GM12864 (cell line): Measurements from ENCODE around the gene CUEDC1.
A peak's percentile ranks its signal among the peaks of the same experiment; 100 is the strongest.

Experiments used
- DNase-seq: peaks from one replicate; pipeline ENCODE4 v3.0.0-alpha.2; 2011; ENCODE audit warnings: low read depth
- H3K4me3 ChIP-seq: 2 replicates; pipeline ENCODE4 v1.5.1; 2011; ENCODE audit warnings: mild to moderate bottlenecking, low read depth, low read length, control low read depth
- TF ChIP-seq, protein P1 (sequence below): IDR thresholded peaks from 2 replicates; pipeline ENCODE4 v1.5.1; 2011; ENCODE audit warnings: low read depth, mild to moderate bottlenecking, moderate library complexity, low read length, control low read depth, inconsistent platforms; ENCODE audit errors: missing control alignments

The CUEDC1 gene

DNA sequence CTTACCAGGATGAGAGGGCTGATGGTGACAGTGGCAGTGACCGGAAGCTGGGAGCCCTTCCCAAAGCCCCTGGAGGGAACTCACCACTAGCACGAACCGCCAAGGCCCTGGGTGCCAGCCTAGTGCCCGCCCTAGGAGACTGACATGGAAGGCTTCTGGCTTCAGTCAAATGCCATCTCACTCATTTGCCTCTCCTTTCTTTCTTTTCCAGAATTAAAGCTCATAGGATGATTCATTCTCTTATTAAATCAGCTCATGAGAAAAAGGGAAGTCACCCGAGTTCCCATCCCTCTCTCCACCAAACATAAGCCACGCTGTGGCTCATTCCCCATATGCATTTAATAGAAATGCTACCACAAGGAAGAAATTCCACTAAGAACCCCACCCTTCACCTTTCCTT lies 12.1 kb downstream of the CUEDC1 start:
- TF ChIP-seq, protein P1, sequence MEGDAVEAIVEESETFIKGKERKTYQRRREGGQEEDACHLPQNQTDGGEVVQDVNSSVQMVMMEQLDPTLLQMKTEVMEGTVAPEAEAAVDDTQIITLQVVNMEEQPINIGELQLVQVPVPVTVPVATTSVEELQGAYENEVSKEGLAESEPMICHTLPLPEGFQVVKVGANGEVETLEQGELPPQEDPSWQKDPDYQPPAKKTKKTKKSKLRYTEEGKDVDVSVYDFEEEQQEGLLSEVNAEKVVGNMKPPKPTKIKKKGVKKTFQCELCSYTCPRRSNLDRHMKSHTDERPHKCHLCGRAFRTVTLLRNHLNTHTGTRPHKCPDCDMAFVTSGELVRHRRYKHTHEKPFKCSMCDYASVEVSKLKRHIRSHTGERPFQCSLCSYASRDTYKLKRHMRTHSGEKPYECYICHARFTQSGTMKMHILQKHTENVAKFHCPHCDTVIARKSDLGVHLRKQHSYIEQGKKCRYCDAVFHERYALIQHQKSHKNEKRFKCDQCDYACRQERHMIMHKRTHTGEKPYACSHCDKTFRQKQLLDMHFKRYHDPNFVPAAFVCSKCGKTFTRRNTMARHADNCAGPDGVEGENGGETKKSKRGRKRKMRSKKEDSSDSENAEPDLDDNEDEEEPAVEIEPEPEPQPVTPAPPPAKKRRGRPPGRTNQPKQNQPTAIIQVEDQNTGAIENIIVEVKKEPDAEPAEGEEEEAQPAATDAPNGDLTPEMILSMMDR = no peak
- H3K4me3 ChIP-seq = no peak overlapping the region
- DNase-seq = no peak

GRCh38 chr17:57941384-57942370 lies 13.5 kb downstream of the CUEDC1 start:
- H3K4me3 ChIP-seq = no peak overlapping the region
- TF ChIP-seq, protein P1 = no peak

GRCh38 chr17:57940653-57941329 lies 14.4 kb downstream of the CUEDC1 start:
- no peak overlapping the region for H3K4me3 ChIP-seq
- no peak for DNase-seq
- TF ChIP-seq, protein P1 = no peak

More at GRCh38 chr17:57941384-57942370, 13.5 kb downstream of the CUEDC1 start:
- no peak for DNase-seq

- no peak for DNase-seq
Observed at GRCh38 chr17:57940231-57940630, 15.0 kb downstream of the CUEDC1 start.

DNA sequence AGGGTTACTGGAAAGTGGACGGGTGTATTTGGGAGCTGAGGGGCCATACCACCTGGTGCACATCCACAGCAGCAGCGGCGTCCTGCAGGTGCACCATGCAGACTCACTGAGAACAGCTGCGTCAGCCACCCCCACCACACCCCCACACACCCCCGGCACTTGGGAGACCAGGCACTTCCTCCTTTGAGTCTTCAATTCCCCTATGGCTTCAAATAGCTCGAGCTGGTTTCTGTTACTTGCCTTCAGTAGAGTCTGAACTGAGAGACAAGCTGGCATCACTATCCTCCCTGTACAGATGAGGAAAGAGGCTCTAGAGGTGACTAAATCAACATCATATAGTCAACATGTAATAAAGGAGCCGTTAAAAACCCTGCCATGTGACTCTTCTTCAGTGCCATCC lies 15.4 kb downstream of the CUEDC1 start:
- DNase-seq = peak; percentile 82
- TF ChIP-seq, protein P1 = no peak
- H3K4me3 ChIP-seq = no peak overlapping the region

More at GRCh38 chr17:57940231-57940630, 15.0 kb downstream of the CUEDC1 start:
- no peak overlapping the region for H3K4me3 ChIP-seq
- TF ChIP-seq, protein P1 = no peak

- no peak overlapping the region for H3K4me3 ChIP-seq
- no peak for DNase-seq
- TF ChIP-seq, protein P1 = no peak
Observed at GRCh38 chr17:57938061-57938502, 17.1 kb downstream of the CUEDC1 start.
